ENCODE data around the gene GNAL. TPM values are rescaled to one million over a fixed set of nuclear protein-coding genes. Genes with fewer than 3 reads are reported as not detected.

GNAL gene
- total RNA-seq, 1 experiment from 2014 or later, result 0.15 TPM

DNA sequence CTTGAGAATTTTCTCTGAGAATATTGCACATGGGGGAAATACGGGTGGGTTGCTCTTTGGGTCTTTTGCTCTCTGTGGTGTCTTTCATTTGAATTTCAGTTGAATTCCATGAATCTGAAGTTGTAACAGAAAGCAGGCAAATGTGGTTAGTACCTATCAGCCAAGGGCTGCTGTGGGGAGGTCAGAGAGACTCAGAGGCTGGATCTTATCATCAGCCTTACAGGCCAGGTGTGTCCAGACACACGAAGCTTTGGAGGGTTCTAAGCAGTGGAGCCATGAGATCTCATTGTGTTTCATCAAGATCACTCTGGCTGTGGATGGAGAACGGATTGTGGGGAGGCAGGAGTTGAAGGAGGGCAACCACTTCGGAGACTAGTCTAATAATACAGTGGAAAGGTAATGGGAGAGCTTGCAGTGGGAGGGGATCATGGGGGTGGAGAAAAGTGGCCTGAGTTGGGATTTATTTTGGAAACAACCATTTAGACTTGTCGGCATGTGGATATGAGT lies 68.1 kb downstream of the GNAL start:
- no peaks in the 10 kb centered on the region for H4K20me1 ChIP-seq (ENCODE audit: low read length)
- BruUV-seq (replicated peaks), result no TSS peak
- intact Hi-C loops (cut with micrococcal nuclease), result no loop called here
- no peak for DNase-seq
- no peak overlapping the region for H3K27ac ChIP-seq (ENCODE audit: low read length)
- no peak overlapping the region for H3K9ac ChIP-seq (ENCODE audit: low read length)
- no peak for ATAC-seq
- TF ChIP-seq EZH2 (IDR thresholded peaks at IDR 0.05; ENCODE audit: low read length, unreplicated experiment), result no peak
- no peak for TF ChIP-seq EZH2phosphoT487 (IDR thresholded peaks at IDR 0.05; ENCODE audit: borderline replicate concordance, low read length)
- TF ChIP-seq, protein P1, sequence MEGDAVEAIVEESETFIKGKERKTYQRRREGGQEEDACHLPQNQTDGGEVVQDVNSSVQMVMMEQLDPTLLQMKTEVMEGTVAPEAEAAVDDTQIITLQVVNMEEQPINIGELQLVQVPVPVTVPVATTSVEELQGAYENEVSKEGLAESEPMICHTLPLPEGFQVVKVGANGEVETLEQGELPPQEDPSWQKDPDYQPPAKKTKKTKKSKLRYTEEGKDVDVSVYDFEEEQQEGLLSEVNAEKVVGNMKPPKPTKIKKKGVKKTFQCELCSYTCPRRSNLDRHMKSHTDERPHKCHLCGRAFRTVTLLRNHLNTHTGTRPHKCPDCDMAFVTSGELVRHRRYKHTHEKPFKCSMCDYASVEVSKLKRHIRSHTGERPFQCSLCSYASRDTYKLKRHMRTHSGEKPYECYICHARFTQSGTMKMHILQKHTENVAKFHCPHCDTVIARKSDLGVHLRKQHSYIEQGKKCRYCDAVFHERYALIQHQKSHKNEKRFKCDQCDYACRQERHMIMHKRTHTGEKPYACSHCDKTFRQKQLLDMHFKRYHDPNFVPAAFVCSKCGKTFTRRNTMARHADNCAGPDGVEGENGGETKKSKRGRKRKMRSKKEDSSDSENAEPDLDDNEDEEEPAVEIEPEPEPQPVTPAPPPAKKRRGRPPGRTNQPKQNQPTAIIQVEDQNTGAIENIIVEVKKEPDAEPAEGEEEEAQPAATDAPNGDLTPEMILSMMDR (conservative IDR thresholded peaks at IDR 0.05; ENCODE audit: low read depth, low read length), result no peak
- H3K4me2 ChIP-seq (ENCODE audit: low read length), result no peak overlapping the region
- ChIA-PET CTCF (no interaction called here), POLR2A (ENCODE audit: unreplicated experiment) (no interaction called here)
- no peaks in the 10 kb centered on the region for H3K36me3 ChIP-seq (ENCODE audit: low read depth, low read length)
- H3K79me2 ChIP-seq (ENCODE audit: low read length), result no peaks in the 10 kb centered on the region
- H3K9me2 ChIP-seq (replicated peaks; ENCODE audit: low read length), result no peaks in the 10 kb centered on the region
- H3K4me1 ChIP-seq (ENCODE audit: insufficient read depth, low read length), result no peaks in the 10 kb centered on the region
- H3F3A ChIP-seq (ENCODE audit: low read length, unreplicated experiment), result no peaks in the 10 kb centered on the region
- peaks cover 55% of the 10 kb centered on the region for H3K27me3 ChIP-seq (ENCODE audit: low read length)
- H3K9me3 ChIP-seq (ENCODE audit: low read length), result no peaks in the 10 kb centered on the region
- no peak overlapping the region for H3K4me3 ChIP-seq (ENCODE audit: low read length)
- H2AFZ ChIP-seq (ENCODE audit: low read length), result no peak overlapping the region

GRCh38 chr18:11759456-11759855 lies 70.4 kb downstream of the GNAL start:
- ChIA-PET POLR2A (ENCODE audit: unreplicated experiment) (no interaction called here), CTCF (no interaction called here)
- DNase-seq (no peak), ATAC-seq (no peak)
- H3K36me3 ChIP-seq (ENCODE audit: low read depth, low read length), result no peaks in the 10 kb centered on the region
- no peak for TF ChIP-seq EZH2 (IDR thresholded peaks at IDR 0.05; ENCODE audit: low read length, unreplicated experiment)
- TF ChIP-seq EZH2phosphoT487 (IDR thresholded peaks at IDR 0.05; ENCODE audit: borderline replicate concordance, low read length), result no peak
- TF ChIP-seq, protein P1 (conservative IDR thresholded peaks at IDR 0.05; ENCODE audit: low read depth, low read length), result no peak
- no peak overlapping the region for H3K4me3 ChIP-seq (ENCODE audit: low read length)
- BruUV-seq (replicated peaks), result no TSS peak
- intact Hi-C loops (cut with micrococcal nuclease), result no loop called here
- no peak overlapping the region for H3K4me2 ChIP-seq (ENCODE audit: low read length)
- no peaks in the 10 kb centered on the region for H3K9me2 ChIP-seq (replicated peaks; ENCODE audit: low read length)
- H3K27ac ChIP-seq (ENCODE audit: low read length), result no peak overlapping the region
- no peaks in the 10 kb centered on the region for H3K9me3 ChIP-seq (ENCODE audit: low read length)
- H3K4me1 ChIP-seq (ENCODE audit: insufficient read depth, low read length), result no peaks in the 10 kb centered on the region
- peaks cover 34% of the 10 kb centered on the region for H3K27me3 ChIP-seq (ENCODE audit: low read length)
- no peak overlapping the region for H2AFZ ChIP-seq (ENCODE audit: low read length)
- H4K20me1 ChIP-seq (ENCODE audit: low read length), result no peaks in the 10 kb centered on the region
- no peaks in the 10 kb centered on the region for H3K79me2 ChIP-seq (ENCODE audit: low read length)
- no peak overlapping the region for H3K9ac ChIP-seq (ENCODE audit: low read length)
- no peaks in the 10 kb centered on the region for H3F3A ChIP-seq (ENCODE audit: low read length, unreplicated experiment)

DNA sequence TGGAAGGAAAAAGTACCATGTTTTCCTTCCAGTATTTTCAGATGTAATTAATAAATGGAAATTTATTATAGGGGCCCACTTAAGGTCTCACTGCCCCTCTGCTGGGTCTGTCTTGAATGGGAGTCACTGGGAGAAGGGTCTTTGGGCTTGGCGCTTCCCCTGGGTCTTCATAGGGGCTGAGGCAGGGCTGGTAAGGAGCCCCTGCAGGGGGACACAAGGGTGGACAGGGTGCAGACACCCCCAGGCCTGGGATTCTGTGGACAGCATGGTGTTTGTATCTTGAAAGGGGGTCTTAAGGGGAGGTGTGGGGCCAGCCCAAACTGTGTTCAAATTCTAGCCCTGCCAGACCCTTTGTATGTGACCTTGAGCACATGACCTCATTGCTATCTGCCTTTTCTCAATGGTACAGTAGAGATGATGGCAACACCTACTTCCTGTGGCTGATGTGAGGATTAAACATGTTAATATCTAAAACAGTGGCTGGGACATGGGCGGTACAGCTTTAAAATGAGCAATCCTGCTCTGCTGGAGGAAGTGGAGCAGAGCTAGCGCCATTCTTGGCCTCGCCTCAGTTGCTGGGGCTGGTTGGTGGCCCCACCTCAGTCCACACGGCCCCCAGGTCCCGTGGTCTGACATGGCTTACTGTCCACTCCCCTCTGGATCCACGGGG lies 71.6 kb downstream of the GNAL start:
- H3K9ac ChIP-seq (ENCODE audit: low read length), result no peak overlapping the region

More for the DNA sequence above, 71.6 kb downstream of the GNAL start:
- H3K27ac ChIP-seq (ENCODE audit: low read length), result no peak overlapping the region
- H4K20me1 ChIP-seq (ENCODE audit: low read length), result no peaks in the 10 kb centered on the region
- DNase-seq, result no peak
- ChIA-PET POLR2A (ENCODE audit: unreplicated experiment) (no interaction called here), CTCF (no interaction called here)
- intact Hi-C loops (cut with micrococcal nuclease), result no loop called here
- no peaks in the 10 kb centered on the region for H3K9me3 ChIP-seq (ENCODE audit: low read length)
- H3K4me2 ChIP-seq (ENCODE audit: low read length), result no peak overlapping the region
- H2AFZ ChIP-seq (ENCODE audit: low read length), result no peak overlapping the region
- no peaks in the 10 kb centered on the region for H3K36me3 ChIP-seq (ENCODE audit: low read depth, low read length)
- H3K79me2 ChIP-seq (ENCODE audit: low read length), result no peaks in the 10 kb centered on the region
- no peaks in the 10 kb centered on the region for H3K4me1 ChIP-seq (ENCODE audit: insufficient read depth, low read length)
- BruUV-seq (replicated peaks), result no TSS peak
- TF ChIP-seq, protein P1 (conservative IDR thresholded peaks at IDR 0.05; ENCODE audit: low read depth, low read length), result no peak
- no peak for TF ChIP-seq EZH2phosphoT487 (IDR thresholded peaks at IDR 0.05; ENCODE audit: borderline replicate concordance, low read length)
- TF ChIP-seq EZH2 (IDR thresholded peaks at IDR 0.05; ENCODE audit: low read length, unreplicated experiment), result no peak
- no peaks in the 10 kb centered on the region for H3F3A ChIP-seq (ENCODE audit: low read length, unreplicated experiment)
- peaks cover 22% of the 10 kb centered on the region for H3K27me3 ChIP-seq (ENCODE audit: low read length)
- no peak overlapping the region for H3K4me3 ChIP-seq (ENCODE audit: low read length)
- no peak for ATAC-seq
- no peaks in the 10 kb centered on the region for H3K9me2 ChIP-seq (replicated peaks; ENCODE audit: low read length)
